Mesenchymal stem cell (in vitro differentiated cells and primary cell): Measurements from ENCODE around the gene SACM1L.
"Not testable (repeated sequence)": the region's sequence is repeated elsewhere in the genome, so short reads cannot be mapped to it uniquely, and the experiment has no call there.

ENCODE experiments used
- DNase-seq: peaks from one replicate; pipeline ENCODE4 v3.0.0-alpha.2; 2013
- H2AFZ ChIP-seq: one replicate; pipeline ENCODE4 v1.6.1; 2013; ENCODE audit warnings: low read depth, mild to moderate bottlenecking, control low read depth, inconsistent platforms, low read length, moderate library complexity
- H2AK5ac ChIP-seq: 2 replicates; pipeline ENCODE4 v1.6.1; 2013; ENCODE audit warnings: low read length, moderate library complexity, mild to moderate bottlenecking, inconsistent platforms; ENCODE audit not compliant: severe bottlenecking
- H2BK120ac ChIP-seq: one replicate; pipeline ENCODE4 v1.6.1; 2013; ENCODE audit warnings: low read depth, mild to moderate bottlenecking, inconsistent platforms, low read length, moderate library complexity
- H2BK12ac ChIP-seq, 2 experiments: one replicate each; pipeline ENCODE4 v1.6.1; 2013; ENCODE audit warnings: inconsistent platforms in 2 of 2, low read length in 2 of 2, mild to moderate bottlenecking in 2 of 2, moderate library complexity in 2 of 2, control low read depth in 1 of 2
- H2BK15ac ChIP-seq: one replicate; pipeline ENCODE4 v1.6.1; 2013; ENCODE audit warnings: mild to moderate bottlenecking, low read depth, inconsistent platforms; ENCODE audit not compliant: poor library complexity, severe bottlenecking
- H2BK5ac ChIP-seq: 2 replicates; pipeline ENCODE4 v1.6.1; 2013; ENCODE audit warnings: low read depth, mild to moderate bottlenecking, low read length, control low read depth, inconsistent platforms; ENCODE audit not compliant: poor library complexity, severe bottlenecking
- H3K14ac ChIP-seq, 2 experiments: one replicate each; pipeline ENCODE4 v1.6.1; 2013; ENCODE audit warnings: inconsistent platforms in 2 of 2, low read length in 2 of 2, control low read depth in 1 of 2, mild to moderate bottlenecking in 1 of 2, moderate library complexity in 1 of 2
- H3K18ac ChIP-seq, 2 experiments: one replicate each; pipeline ENCODE4 v1.6.1; 2013; ENCODE audit warnings: inconsistent platforms in 2 of 2, low read length in 2 of 2, control low read depth in 1 of 2, low read depth in 1 of 2, mild to moderate bottlenecking in 1 of 2
- H3K23ac ChIP-seq, 2 experiments: one replicate each; pipeline ENCODE4 v1.6.1; 2013; ENCODE audit warnings: inconsistent platforms in 2 of 2, low read length in 2 of 2, mild to moderate bottlenecking in 2 of 2, moderate library complexity in 2 of 2, control low read depth in 1 of 2
- H3K27ac ChIP-seq: 2 replicates; pipeline ENCODE4 v1.5.1; 2013; ENCODE audit warnings: mild to moderate bottlenecking, moderate library complexity, low read length, control low read depth, inconsistent platforms; ENCODE audit not compliant: poor library complexity, severe bottlenecking
- H3K27me3 ChIP-seq, 2 experiments: 2 replicates each; pipeline versions ENCODE4 v1.6.1 to v1.7.0; 2013; ENCODE audit warnings: low read length in 2 of 2, mild to moderate bottlenecking in 2 of 2, moderate library complexity in 2 of 2, control low read depth in 1 of 2, inconsistent platforms in 1 of 2; ENCODE audit not compliant: control insufficient read depth in 1 of 2, insufficient read depth in 1 of 2
- H3K36me3 ChIP-seq, 2 experiments: 2 replicates each; pipeline versions ENCODE4 v1.6.1 to v1.7.0; 2013; ENCODE audit warnings: low read length in 2 of 2, control low read depth in 1 of 2, inconsistent platforms in 1 of 2, low read depth in 1 of 2, mild to moderate bottlenecking in 1 of 2; ENCODE audit not compliant: insufficient read depth in 2 of 2, control insufficient read depth in 1 of 2
- H3K4ac ChIP-seq, 2 experiments: one replicate each; pipeline ENCODE4 v1.6.1; 2013; ENCODE audit warnings: inconsistent platforms in 2 of 2, low read length in 2 of 2, mild to moderate bottlenecking in 2 of 2, moderate library complexity in 2 of 2, control low read depth in 1 of 2, low read depth in 1 of 2
- H3K4me1 ChIP-seq: 2 replicates; pipeline ENCODE4 v1.6.1; 2013; ENCODE audit warnings: low read depth, low read length, control low read depth; ENCODE audit not compliant: control insufficient read depth, insufficient read depth
- H3K4me2 ChIP-seq: 2 replicates; pipeline ENCODE4 v1.6.1; 2013; ENCODE audit warnings: low read length, mild to moderate bottlenecking, inconsistent platforms; ENCODE audit not compliant: poor library complexity, severe bottlenecking
- H3K4me3 ChIP-seq, 2 experiments: 2 replicates each; pipeline versions ENCODE4 v1.5.1 to v1.7.0; 2013; ENCODE audit warnings: low read length in 2 of 2, mild to moderate bottlenecking in 2 of 2, control low read depth in 1 of 2, low read depth in 1 of 2; ENCODE audit not compliant: insufficient read depth in 1 of 2
- H3K79me1 ChIP-seq: replicated peaks from 2 replicates; pipeline ENCODE4 v1.6.1; 2013; ENCODE audit warnings: mild to moderate bottlenecking, control low read depth, low read length, inconsistent platforms; ENCODE audit not compliant: poor library complexity, severe bottlenecking
- H3K9ac ChIP-seq: 2 replicates; pipeline ENCODE4 v1.7.0; 2013; ENCODE audit warnings: mild to moderate bottlenecking, low read length, moderate library complexity
- H3K9me3 ChIP-seq: 2 replicates; pipeline ENCODE4 v1.7.0; 2013; ENCODE audit warnings: mild to moderate bottlenecking, low read length; ENCODE audit not compliant: control insufficient read depth
- H4K8ac ChIP-seq: one replicate; pipeline ENCODE4 v1.6.1; 2013; ENCODE audit warnings: inconsistent platforms, mild to moderate bottlenecking, low read length, moderate library complexity
- H4K91ac ChIP-seq: one replicate; pipeline ENCODE4 v1.6.1; 2013; ENCODE audit warnings: mild to moderate bottlenecking, low read length, inconsistent platforms
- WGBS: methylation state at CpG from one replicate; pipeline ENCODE4 v1.1.7; 2013; ENCODE audit warnings: mixed read lengths; 5-methylcytosine and 5-hydroxymethylcytosine counted together

SACM1L gene

GRCh38 chr3:45683417-45684326, 5.5 kb upstream of the SACM1L start:
- no peak overlapping the region for H3K18ac ChIP-seq
- no peaks in the 10 kb centered on the region for H3K27me3 ChIP-seq
- H2BK15ac ChIP-seq, result no peak overlapping the region
- peaks cover 3% of the 10 kb centered on the region for H3K79me1 ChIP-seq
- peaks cover 12 to 37% of the 10 kb centered on the region in 2 experiments for H3K36me3 ChIP-seq
- no peak overlapping the region for H2AFZ ChIP-seq
- no peak for DNase-seq
- H3K4me3 ChIP-seq, result no peak overlapping the region
- no peak overlapping the region for H3K4ac ChIP-seq
- H2AK5ac ChIP-seq, result no peak overlapping the region
- WGBS, result 86% methylated on average over 10 of the region's 13 CpGs
- peaks cover 5% of the 10 kb centered on the region for H3K9me3 ChIP-seq
- no peak overlapping the region for H3K23ac ChIP-seq
- H3K27ac ChIP-seq, result no peak overlapping the region
- no peak overlapping the region for H3K9ac ChIP-seq
- peaks cover 7% of the 10 kb centered on the region for H3K4me1 ChIP-seq
- no peak overlapping the region for H3K14ac ChIP-seq
- H2BK12ac ChIP-seq, result no peak overlapping the region
- H3K4me2 ChIP-seq, result no peak overlapping the region
- H2BK5ac ChIP-seq, result no peak overlapping the region
- no peak overlapping the region for H4K91ac ChIP-seq
- H2BK120ac ChIP-seq, result no peak overlapping the region
- H4K8ac ChIP-seq, result no peak overlapping the region

- Histone ChIP-seq H3K4me3 (no peak overlapping the region), H3K27ac (no peak overlapping the region), H3K9me3 (peaks cover 5% of the 10 kb centered on the region), H3K18ac (no peak overlapping the region), H2BK12ac (no peak overlapping the region), H3K9ac (no peak overlapping the region), H2BK5ac (no peak overlapping the region), H2BK15ac (no peak overlapping the region), H4K91ac (no peak overlapping the region), H2AK5ac (no peak overlapping the region), H3K4me1 (peaks cover 4% of the 10 kb centered on the region), H3K4ac (no peak overlapping the region), H4K8ac (no peak overlapping the region), H3K14ac (no peak overlapping the region), H3K27me3 (no peaks in the 10 kb centered on the region), H2BK120ac (no peak overlapping the region), H2AFZ (no peak overlapping the region), H3K23ac (no peak overlapping the region), H3K36me3 (peaks cover 9 to 30% of the 10 kb centered on the region in 2 experiments), H3K4me2 (no peak overlapping the region), H3K79me1 (peaks cover 1% of the 10 kb centered on the region)
- WGBS, result 74% methylated on average over 12 of the region's 12 CpGs
- DNase-seq, result no peak
These were observed 4.8 kb upstream of the SACM1L start for GRCh38 chr3:45684327-45684892.

GRCh38 chr3:45685722-45686121, 3.5 kb upstream of the SACM1L start:
- not testable (repeated sequence) for H3K27ac ChIP-seq, H2BK5ac ChIP-seq, H3K4me1 ChIP-seq, H3K9me3 ChIP-seq, H4K8ac ChIP-seq, H3K27me3 ChIP-seq, H3K4me3 ChIP-seq, H3K9ac ChIP-seq, H2BK12ac ChIP-seq, H3K4me2 ChIP-seq, H3K18ac ChIP-seq, H3K79me1 ChIP-seq, H2AK5ac ChIP-seq, H4K91ac ChIP-seq, H3K4ac ChIP-seq, H2BK120ac ChIP-seq, DNase-seq, H3K23ac ChIP-seq, H2BK15ac ChIP-seq, H2AFZ ChIP-seq, H3K14ac ChIP-seq
- H3K36me3 ChIP-seq, result peaks cover 9 to 22% of the 10 kb centered on the region in 2 experiments
- WGBS, result 14% methylated on average over 2 of the region's 4 CpGs

- no peak overlapping the region for H3K23ac ChIP-seq
- no peak overlapping the region for H3K9ac ChIP-seq
- H4K91ac ChIP-seq, result no peak overlapping the region
- H2BK15ac ChIP-seq, result no peak overlapping the region
- no peak overlapping the region for H3K4me3 ChIP-seq
- no peak for DNase-seq
- no peak overlapping the region for H3K14ac ChIP-seq
- H3K27me3 ChIP-seq, result no peaks in the 10 kb centered on the region
- no peak overlapping the region for H3K27ac ChIP-seq
- H3K18ac ChIP-seq, result no peak overlapping the region
- no peak overlapping the region for H3K4ac ChIP-seq
- H2AFZ ChIP-seq, result no peak overlapping the region
- no peak overlapping the region for H2AK5ac ChIP-seq
- 100% methylated on average over 4 of the region's 7 CpGs for WGBS
- peaks cover 2% of the 10 kb centered on the region for H3K4me1 ChIP-seq
- H2BK5ac ChIP-seq, result no peak overlapping the region
- H3K9me3 ChIP-seq, result peaks cover 5% of the 10 kb centered on the region
- no peak overlapping the region for H3K4me2 ChIP-seq
- peaks cover 1% of the 10 kb centered on the region for H3K79me1 ChIP-seq
- H2BK120ac ChIP-seq, result no peak overlapping the region
- peaks cover 8 to 15% of the 10 kb centered on the region in 2 experiments for H3K36me3 ChIP-seq
- no peak overlapping the region for H2BK12ac ChIP-seq
- H4K8ac ChIP-seq, result no peak overlapping the region
These were observed 2.3 kb upstream of the SACM1L start for GRCh38 chr3:45686850-45687249.
